Loucy (cell line): ENCODE measurements around the gene ST3GAL5.

Experiments
- CTCF ChIP-seq: fragments of 200-600 bp; sonication (generic); conservative IDR thresholded peaks from 2 replicates; pipeline ENCODE4 v1.5.1; 2014; ENCODE audit warnings: mild to moderate bottlenecking, antibody characterized with exemption, low read length
- EZH2phosphoT487 ChIP-seq: fragments of 200-600 bp; IDR thresholded peaks from 2 replicates; pipeline ENCODE4 v1.6.1; 2018; ENCODE audit warnings: antibody characterized with exemption, mild to moderate bottlenecking, moderate library complexity, borderline replicate concordance

GRCh38 chr2:85791704-85792565 is 96.9 kb downstream of the ST3GAL5 start:
- TF ChIP-seq CTCF (no peak), EZH2phosphoT487 (no peak)
